D721Med (cell line): ENCODE results near the gene CACNG4.

Experiments
- DNase-seq: peaks from one replicate; pipeline ENCODE4 v3.0.0; 2011; ENCODE audit warnings: low spot score; ENCODE audit not compliant: insufficient read length
- FAIRE-seq: peaks from 2 replicates; lab custom pipeline; 2011; peaks lifted over from hg19 to GRCh38; lab: Jason Lieb, UNC
- TF ChIP-seq, protein P1 (sequence below): IDR thresholded peaks from 2 replicates; pipeline ENCODE4 v1.5.1; 2012; ENCODE audit warnings: mild to moderate bottlenecking, control low read depth; ENCODE audit not compliant: insufficient read depth; ENCODE audit errors: missing control alignments

CACNG4 gene

DNA sequence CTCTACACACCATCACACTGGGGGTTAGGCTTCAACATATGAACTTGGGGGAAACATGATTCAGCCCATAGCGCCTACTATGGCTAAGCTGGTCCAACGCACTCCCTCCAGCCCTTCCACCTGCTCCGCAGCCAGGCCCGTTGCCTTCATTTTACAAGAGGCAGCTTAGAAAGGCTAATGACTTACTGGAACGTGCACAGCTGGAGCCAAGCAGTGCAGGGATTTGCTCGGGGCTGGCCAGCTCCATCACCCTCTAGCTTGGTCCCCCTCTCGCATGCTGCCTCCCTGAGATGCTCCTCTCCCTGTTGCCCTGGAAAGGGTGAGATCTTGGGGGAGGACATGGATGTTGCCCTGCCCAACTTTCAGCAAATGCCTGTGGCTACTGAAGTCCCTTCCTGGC is 77.0 kb downstream of the CACNG4 start:
- TF ChIP-seq, protein P1, sequence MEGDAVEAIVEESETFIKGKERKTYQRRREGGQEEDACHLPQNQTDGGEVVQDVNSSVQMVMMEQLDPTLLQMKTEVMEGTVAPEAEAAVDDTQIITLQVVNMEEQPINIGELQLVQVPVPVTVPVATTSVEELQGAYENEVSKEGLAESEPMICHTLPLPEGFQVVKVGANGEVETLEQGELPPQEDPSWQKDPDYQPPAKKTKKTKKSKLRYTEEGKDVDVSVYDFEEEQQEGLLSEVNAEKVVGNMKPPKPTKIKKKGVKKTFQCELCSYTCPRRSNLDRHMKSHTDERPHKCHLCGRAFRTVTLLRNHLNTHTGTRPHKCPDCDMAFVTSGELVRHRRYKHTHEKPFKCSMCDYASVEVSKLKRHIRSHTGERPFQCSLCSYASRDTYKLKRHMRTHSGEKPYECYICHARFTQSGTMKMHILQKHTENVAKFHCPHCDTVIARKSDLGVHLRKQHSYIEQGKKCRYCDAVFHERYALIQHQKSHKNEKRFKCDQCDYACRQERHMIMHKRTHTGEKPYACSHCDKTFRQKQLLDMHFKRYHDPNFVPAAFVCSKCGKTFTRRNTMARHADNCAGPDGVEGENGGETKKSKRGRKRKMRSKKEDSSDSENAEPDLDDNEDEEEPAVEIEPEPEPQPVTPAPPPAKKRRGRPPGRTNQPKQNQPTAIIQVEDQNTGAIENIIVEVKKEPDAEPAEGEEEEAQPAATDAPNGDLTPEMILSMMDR, result no peak
- DNase-seq, result no peak
- no peak for FAIRE-seq

DNA sequence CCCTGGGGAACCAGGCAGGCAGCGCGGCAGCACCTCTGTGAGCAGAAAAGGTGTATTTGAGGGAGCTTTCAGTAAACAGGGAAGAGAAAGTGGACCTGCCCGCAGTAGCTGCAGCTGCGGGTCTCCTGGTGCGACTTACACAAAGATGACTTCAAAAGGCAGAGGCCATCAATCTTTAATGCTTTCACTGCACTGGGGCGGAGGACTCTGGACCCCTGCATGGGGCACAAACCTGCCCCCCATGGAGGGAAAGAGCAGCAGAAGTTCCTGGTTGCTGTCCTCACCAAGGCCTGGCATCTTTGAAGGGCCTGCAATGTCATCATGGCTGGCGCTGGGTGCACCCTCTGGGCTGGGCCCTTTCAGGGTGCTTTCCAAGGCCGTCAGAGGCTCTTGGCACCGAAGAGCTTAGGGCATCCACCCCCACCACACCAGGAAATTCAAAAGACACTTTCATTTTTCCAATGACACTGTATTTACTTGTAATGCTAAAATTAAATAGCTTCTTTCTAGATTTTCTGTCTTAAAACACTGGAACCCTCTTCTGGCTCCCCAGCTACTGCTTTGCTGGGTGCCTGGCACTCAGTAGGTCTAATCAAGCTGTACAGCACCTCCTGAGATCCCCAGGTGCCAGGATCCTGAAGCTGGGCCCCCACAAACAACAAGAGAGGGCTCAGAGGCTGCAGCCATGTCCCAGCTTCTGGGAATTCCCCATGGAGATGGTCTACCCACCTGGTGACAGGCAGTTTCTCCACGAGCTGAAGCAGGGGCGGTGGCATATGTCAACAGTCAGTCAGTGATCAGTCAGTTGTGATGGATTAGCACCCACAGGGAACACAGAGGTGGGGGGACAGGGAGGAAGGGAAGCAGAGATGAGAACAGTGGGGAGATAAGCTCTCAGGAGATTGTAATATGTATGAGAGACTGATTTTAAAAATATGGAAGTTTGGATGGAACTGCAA is 77.7 kb downstream of the CACNG4 start:
- FAIRE-seq (no peak), DNase-seq (no peak)
- TF ChIP-seq, protein P1, result no peak

DNA sequence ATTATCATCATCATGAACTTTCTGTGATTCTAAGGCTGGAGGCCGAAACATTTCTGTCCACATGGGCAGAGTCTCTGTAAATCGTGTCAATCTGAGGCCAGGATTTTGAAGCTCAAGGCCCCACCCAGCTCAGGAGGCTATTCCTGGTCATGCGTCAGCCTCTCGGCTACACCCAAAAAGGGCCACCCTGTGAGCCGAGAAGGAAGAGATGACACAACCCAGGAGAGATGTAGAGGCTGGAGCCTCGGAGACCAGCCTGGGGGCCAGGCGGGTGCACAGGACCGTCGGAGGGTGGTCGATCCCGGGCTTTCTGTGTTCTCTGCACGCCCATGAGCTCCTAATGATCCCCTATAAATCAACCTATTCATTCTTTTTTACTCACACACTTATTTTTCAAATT is 78.8 kb downstream of the CACNG4 start:
- TF ChIP-seq, protein P1, result no peak
- no peak for DNase-seq
- no peak for FAIRE-seq

DNA sequence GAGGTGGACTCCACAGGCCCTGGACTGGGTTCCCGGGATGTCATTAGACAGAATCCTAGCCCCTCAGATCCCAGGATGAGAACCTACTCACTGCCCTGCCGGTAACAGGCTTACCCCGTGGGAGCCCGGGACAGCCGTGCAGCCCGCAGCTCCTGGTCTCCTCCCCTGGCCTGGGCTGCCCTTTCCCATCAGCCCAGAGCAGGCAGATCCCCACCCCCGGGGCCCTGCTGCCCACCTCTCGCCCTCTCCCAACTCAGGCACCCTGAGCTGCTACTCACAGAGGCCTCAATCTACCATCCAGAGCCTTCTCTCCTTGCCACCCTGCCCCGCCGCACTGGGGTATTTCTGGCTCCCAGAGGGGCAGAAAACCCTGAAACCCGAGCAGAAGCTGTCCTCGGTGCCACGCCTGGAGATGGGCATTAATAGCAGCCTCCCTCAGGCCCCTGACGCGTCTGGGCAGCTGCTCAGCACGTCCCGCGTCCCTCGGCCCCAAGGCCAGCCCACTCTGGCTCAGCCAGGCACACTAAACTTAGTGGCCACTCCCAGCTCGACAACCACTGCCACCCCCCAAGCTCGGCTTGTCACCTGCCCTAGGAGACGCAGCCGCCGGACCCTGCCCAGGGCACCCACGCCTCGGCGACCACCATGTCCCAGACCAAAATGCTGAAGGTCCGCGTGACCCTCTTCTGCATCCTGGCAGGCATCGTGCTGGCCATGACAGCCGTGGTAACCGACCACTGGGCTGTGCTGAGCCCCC is 79.7 kb downstream of the CACNG4 start, which contains the start of gene CACNG1:
Gene CACNG1, plus strand, starts transcription at position 539 of the 757 bp plus-strand sequence. Its CDS starts 107 bp downstream, at position 646.
- no peak for DNase-seq
- FAIRE-seq, result no peak
- TF ChIP-seq, protein P1, result no peak

DNA sequence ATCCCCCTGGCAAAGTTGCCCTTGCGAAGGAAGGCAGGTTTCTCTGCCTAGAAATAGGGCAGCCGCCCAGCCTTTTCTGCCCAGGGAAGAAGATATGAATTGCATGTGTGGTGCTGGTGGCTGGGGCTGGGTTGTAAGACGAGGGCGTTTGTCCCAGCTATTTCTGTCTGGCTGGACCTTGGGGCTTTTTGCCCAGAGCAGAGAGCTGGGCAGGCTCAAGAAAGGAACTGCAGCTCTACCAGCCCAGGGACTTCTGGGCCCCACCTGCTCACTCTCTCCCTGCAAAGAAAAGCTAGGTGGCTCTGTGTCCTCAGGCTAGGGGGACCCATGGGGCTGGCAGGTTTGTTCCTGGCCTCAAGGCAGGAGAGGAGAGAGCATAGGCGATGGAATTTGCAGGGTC is 80.4 kb downstream of the CACNG4 start:
- TF ChIP-seq, protein P1, result no peak
- no peak for DNase-seq
- no peak for FAIRE-seq

DNA sequence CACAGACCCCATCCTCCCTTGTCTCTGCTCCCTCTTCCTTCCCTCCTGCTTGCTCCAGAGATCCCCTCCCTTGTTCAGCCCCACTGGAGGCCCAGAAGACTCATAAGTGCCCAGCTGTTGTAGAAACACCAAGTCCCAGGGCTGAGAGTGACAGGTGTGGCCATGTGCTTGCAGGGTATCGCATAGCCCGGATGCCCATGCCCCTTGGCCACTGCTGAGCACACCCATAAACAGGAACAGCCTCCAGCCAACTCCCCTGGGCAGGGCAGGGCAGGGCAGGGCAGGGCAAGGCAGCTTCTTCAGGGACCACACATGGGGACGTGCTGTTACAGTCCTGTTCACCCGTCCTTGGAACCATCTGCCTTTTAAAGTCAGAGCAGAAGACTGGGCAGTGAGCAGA is 81.9 kb downstream of the CACNG4 start:
- no peak for FAIRE-seq
- DNase-seq, result no peak
- TF ChIP-seq, protein P1, result no peak
